H1 (cell line): ENCODE results near the gene EYA4.

ENCODE experiments used
- CHD1 ChIP-seq: IDR thresholded peaks from 2 replicates; pipeline ENCODE4 v1.6.1; 2012; ENCODE audit warnings: low read depth, low read length, improper control_type of control experiment
- EP300 ChIP-seq, 2 experiments: IDR thresholded peaks; 1 replicate in 1 of 2; 2 replicates in 1 of 2; pipeline ENCODE4 v1.6.1; 2011 to 2012; ENCODE audit warnings: low read depth in 2 of 2, low read length in 2 of 2, mild to moderate bottlenecking in 2 of 2, borderline replicate concordance in 1 of 2, inconsistent platforms in 1 of 2, moderate library complexity in 1 of 2
- GABPA ChIP-seq: IDR thresholded peaks from 2 replicates; pipeline ENCODE4 v1.6.1; 2011; ENCODE audit warnings: mild to moderate bottlenecking, low read length, moderate library complexity, borderline replicate concordance; ENCODE audit not compliant: insufficient read depth
- KDM1A ChIP-seq: fragments of 200-600, 300-600 bp; sonication (generic); IDR thresholded peaks from 2 replicates; pipeline ENCODE4 v1.7.1; 2016; ENCODE audit warnings: mild to moderate bottlenecking, low read length, borderline replicate concordance
- POLR2A ChIP-seq, 2 experiments: IDR thresholded peaks; 1 replicate in 1 of 2; 2 replicates in 1 of 2; pipeline ENCODE4 v1.6.1; 2011; ENCODE audit warnings: low read depth in 2 of 2, low read length in 2 of 2, mild to moderate bottlenecking in 2 of 2; ENCODE audit errors: control extremely low read depth in 1 of 2
- RAD21 ChIP-seq, 2 experiments: IDR thresholded peaks in 1 of 2; conservative IDR thresholded peaks in 1 of 2; 2 replicates each; pipeline ENCODE4 v1.6.1; 2011; ENCODE audit warnings: low read depth in 2 of 2, low read length in 2 of 2, improper control_type of control experiment in 1 of 2, inconsistent platforms in 1 of 2, mild to moderate bottlenecking in 1 of 2, moderate library complexity in 1 of 2
- RFX5 ChIP-seq: IDR thresholded peaks from 2 replicates; pipeline ENCODE4 v1.6.1; 2011; ENCODE audit warnings: low read depth, low read length, improper control_type of control experiment, borderline replicate concordance
- TEAD4 ChIP-seq: IDR thresholded peaks from 2 replicates; pipeline ENCODE4 v1.6.1; 2012; ENCODE audit warnings: low read depth, low read length, inconsistent platforms, mixed read lengths
- YY1 ChIP-seq: IDR thresholded peaks from 2 replicates; pipeline ENCODE4 v1.6.1; 2011; ENCODE audit warnings: low read depth, mild to moderate bottlenecking, low read length
- TF ChIP-seq, protein P1 (sequence below), 3 experiments: IDR thresholded peaks; 1 replicate in 2 of 3; 2 replicates in 1 of 3; pipeline versions ENCODE4 v1.5.1 to v1.6.1; 2011; ENCODE audit warnings: low read length in 3 of 3, mild to moderate bottlenecking in 3 of 3, inconsistent platforms in 2 of 3, low read depth in 1 of 3, moderate library complexity in 1 of 3; ENCODE audit not compliant: insufficient read depth in 1 of 3; ENCODE audit errors: control extremely low read depth in 1 of 3
- TF ChIP-seq, protein P2 (sequence below): IDR thresholded peaks from 2 replicates; pipeline ENCODE4 v1.6.1; 2012; ENCODE audit warnings: low read length, inconsistent platforms

DNA sequence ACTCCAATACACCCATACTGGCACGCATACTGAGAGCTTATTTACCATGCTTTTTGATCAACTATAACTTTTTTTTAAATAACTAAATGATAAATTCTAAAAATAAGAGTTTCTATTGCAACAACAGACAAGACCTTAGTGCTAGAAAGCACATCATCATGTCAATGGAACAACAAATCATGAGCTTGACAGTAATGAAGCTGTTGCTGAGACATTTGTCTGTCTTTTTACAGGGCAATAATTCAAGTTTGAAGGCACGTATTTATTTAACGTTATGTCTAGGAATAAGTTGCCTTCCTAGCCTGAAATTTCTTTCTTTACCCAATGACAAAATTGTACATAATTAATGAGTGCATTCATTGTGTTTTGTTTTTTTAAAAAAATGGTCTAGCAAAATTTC, 299.2 kb downstream of the EYA4 start:
- no peak for TF ChIP-seq TEAD4
- TF ChIP-seq KDM1A: no peak
- TF ChIP-seq, protein P1, sequence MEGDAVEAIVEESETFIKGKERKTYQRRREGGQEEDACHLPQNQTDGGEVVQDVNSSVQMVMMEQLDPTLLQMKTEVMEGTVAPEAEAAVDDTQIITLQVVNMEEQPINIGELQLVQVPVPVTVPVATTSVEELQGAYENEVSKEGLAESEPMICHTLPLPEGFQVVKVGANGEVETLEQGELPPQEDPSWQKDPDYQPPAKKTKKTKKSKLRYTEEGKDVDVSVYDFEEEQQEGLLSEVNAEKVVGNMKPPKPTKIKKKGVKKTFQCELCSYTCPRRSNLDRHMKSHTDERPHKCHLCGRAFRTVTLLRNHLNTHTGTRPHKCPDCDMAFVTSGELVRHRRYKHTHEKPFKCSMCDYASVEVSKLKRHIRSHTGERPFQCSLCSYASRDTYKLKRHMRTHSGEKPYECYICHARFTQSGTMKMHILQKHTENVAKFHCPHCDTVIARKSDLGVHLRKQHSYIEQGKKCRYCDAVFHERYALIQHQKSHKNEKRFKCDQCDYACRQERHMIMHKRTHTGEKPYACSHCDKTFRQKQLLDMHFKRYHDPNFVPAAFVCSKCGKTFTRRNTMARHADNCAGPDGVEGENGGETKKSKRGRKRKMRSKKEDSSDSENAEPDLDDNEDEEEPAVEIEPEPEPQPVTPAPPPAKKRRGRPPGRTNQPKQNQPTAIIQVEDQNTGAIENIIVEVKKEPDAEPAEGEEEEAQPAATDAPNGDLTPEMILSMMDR (IDR thresholded peaks at IDR 0.05; ENCODE audit: control extremely low read depth in 1 of 3, insufficient read depth in 1 of 3, low read depth in 1 of 3, low read length in 3 of 3): no peak
- TF ChIP-seq, protein P2, sequence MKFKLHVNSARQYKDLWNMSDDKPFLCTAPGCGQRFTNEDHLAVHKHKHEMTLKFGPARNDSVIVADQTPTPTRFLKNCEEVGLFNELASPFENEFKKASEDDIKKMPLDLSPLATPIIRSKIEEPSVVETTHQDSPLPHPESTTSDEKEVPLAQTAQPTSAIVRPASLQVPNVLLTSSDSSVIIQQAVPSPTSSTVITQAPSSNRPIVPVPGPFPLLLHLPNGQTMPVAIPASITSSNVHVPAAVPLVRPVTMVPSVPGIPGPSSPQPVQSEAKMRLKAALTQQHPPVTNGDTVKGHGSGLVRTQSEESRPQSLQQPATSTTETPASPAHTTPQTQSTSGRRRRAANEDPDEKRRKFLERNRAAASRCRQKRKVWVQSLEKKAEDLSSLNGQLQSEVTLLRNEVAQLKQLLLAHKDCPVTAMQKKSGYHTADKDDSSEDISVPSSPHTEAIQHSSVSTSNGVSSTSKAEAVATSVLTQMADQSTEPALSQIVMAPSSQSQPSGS: no peak
- no peak for TF ChIP-seq POLR2A (IDR thresholded peaks at IDR 0.05; ENCODE audit: control extremely low read depth in 1 of 2, low read depth in 2 of 2, low read length in 2 of 2)
- TF ChIP-seq YY1: no peak
- TF ChIP-seq CHD1: no peak
- TF ChIP-seq EP300 (IDR thresholded peaks at IDR 0.05; ENCODE audit: borderline replicate concordance in 1 of 2, low read depth in 2 of 2, low read length in 2 of 2): no peak
- TF ChIP-seq GABPA: no peak
- no peak for TF ChIP-seq RAD21 (IDR thresholded peaks at IDR 0.05 in 1 of 2, conservative IDR thresholded peaks at IDR 0.05 in 1 of 2; ENCODE audit: low read depth in 2 of 2, low read length in 2 of 2)
- no peak for TF ChIP-seq RFX5
